Measurements from ENCODE around the gene HMGXB3. TPM values are rescaled to one million over a fixed set of nuclear protein-coding genes. Genes with fewer than 3 reads are reported as not detected.
"Not testable (repeated sequence)": the region's sequence is repeated elsewhere in the genome, so short reads cannot be mapped to it uniquely, and the experiment has no call there.

HMGXB3 gene
- total RNA-seq, 2 experiments from 2014 or later, result 41.4 to 41.6 TPM

GRCh38 chr5:150077996-150078801 is 77.7 kb downstream of the HMGXB3 start:
- ChIA-PET POLR2A (no interaction called here), CTCF (no interaction called here)

- CTCF ChIA-PET, result no interaction called here
Measured at GRCh38 chr5:150078802-150079689, 78.5 kb downstream of the HMGXB3 start.

GRCh38 chr5:150079909-150080461 is 79.4 kb downstream of the HMGXB3 start:
- ChIA-PET CTCF (no interaction called here), POLR2A (no interaction called here)

More at GRCh38 chr5:150078802-150079689, 78.5 kb downstream of the HMGXB3 start:
- POLR2A ChIA-PET, result no interaction called here

GRCh38 chr5:150080696-150081435 is 80.3 kb downstream of the HMGXB3 start:
- ChIA-PET CTCF (no interaction called here), POLR2A (no interaction called here)

- ChIA-PET POLR2A (no interaction called here), CTCF (no interaction called here)
Measured at GRCh38 chr5:150081541-150082283, 81.2 kb downstream of the HMGXB3 start.

GRCh38 chr5:150082374-150082773 is 81.8 kb downstream of the HMGXB3 start:
- POLR2A ChIA-PET, result no interaction called here
- CTCF ChIA-PET, result no interaction called here

- POLR2A ChIA-PET, result no interaction called here
- CTCF ChIA-PET, result no interaction called here
Measured at GRCh38 chr5:150082889-150083288, 82.3 kb downstream of the HMGXB3 start.

- POLR2A ChIA-PET, CTCF ChIA-PET: not testable (repeated sequence)
Measured at GRCh38 chr5:150084754-150085153, 84.2 kb downstream of the HMGXB3 start.

GRCh38 chr5:150085191-150085912 is 84.8 kb downstream of the HMGXB3 start:
- CTCF ChIA-PET, result no interaction called here
- POLR2A ChIA-PET, result no interaction called here

- CTCF ChIA-PET, result no interaction called here
- POLR2A ChIA-PET, result no interaction called here
Measured at GRCh38 chr5:150085950-150086715, 85.6 kb downstream of the HMGXB3 start, which contains the start of gene CSF1R. TSS of gene CSF1R (minus strand) at chr5:150086554. CDS start at chr5:150086427, 127 bp downstream.

- POLR2A ChIA-PET, result no interaction called here
- CTCF ChIA-PET, result no interaction called here
Measured at GRCh38 chr5:150092159-150092787, 91.7 kb downstream of the HMGXB3 start.

- POLR2A ChIA-PET, result interaction anchor here (0.6 kb wide), 1 partner anchor 37 kb away, joined by 4 read pairs; no protein-coding TSS in a partner anchor
- CTCF ChIA-PET, result no interaction called here
Measured at GRCh38 chr5:150097152-150097551, 96.6 kb downstream of the HMGXB3 start.

- ChIA-PET CTCF (no interaction called here), POLR2A (no interaction called here)
Measured at GRCh38 chr5:150101023-150101422, 100.5 kb downstream of the HMGXB3 start.

Other genes with a start within 250 kb of the HMGXB3 start
- gene PDE6A, start 55.9 kb upstream of the HMGXB3 start, total RNA-seq, result not detected
- gene SLC26A2, start 40.0 kb upstream of the HMGXB3 start, total RNA-seq, result 1 to 10 TPM; 8.6 to 9.5 TPM
- 1 to 10 TPM; 1.9 to 2.4 TPM for gene TIGD6, start 85 bp upstream of the HMGXB3 start, total RNA-seq
- not detected for gene CSF1R, start 85.8 kb downstream of the HMGXB3 start, total RNA-seq
- gene PDGFRB, start 155.1 kb downstream of the HMGXB3 start, total RNA-seq, result 1 to 10 TPM in 1 of 2 experiments, under 1 TPM in 1; 0.61 to 2.1 TPM
- not detected for gene CDX1, start 166.0 kb downstream of the HMGXB3 start, total RNA-seq
- not detected for gene SLC6A7, start 189.3 kb downstream of the HMGXB3 start, total RNA-seq

Measured in activated CD8-positive, alpha-beta memory T cell treated with anti-CD3 and anti-CD28 coated beads for 36 hours (primary cell).